Measurements from ENCODE around the gene NR6A1. TPM values are rescaled to one million over a fixed set of nuclear protein-coding genes. Genes with fewer than 3 reads are reported as not detected.

The NR6A1 gene
- total and polyA plus RNA-seq, 11 donors, result 0.65 to 5.7 (median 1.6) TPM

DNA sequence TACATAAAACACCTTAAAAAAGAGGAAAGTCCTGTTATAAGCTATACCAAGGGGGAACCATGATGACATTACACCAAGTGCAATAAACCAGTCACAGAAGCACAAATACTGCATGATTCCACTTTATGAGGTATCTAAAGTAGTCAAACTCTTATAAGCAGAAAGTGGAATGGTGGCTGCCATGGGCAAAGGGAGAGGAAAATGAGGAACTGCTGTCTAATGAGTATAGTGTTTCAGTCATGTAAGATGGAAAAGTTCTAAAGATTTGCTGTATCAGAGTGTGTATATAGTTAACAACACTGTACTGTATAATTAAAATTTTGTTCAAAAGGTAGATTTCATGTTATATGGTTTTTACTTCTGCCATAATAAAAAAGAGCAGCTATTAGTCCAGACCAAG, 229.3 kb downstream of the NR6A1 start:
- no peaks in the 10 kb centered on the region for H3K4me1 ChIP-seq

GRCh38 chr9:124537926-124538325, 233.2 kb downstream of the NR6A1 start:
- Histone ChIP-seq H3K4me3 (no peak overlapping the region), H3K27me3 (no peaks in the 10 kb centered on the region), H3K27ac (no peak overlapping the region), H3K9me3 (no peaks in the 10 kb centered on the region), H3K36me3 (peaks cover 0 to 5% (median 0%) of the 10 kb centered on the region in 9 donors), H3K4me1 (no peaks in the 10 kb centered on the region)
- WGBS, 4 donors, result 87 to 93% (median 89%) methylated on average over 8 of the region's 8 CpGs
- ATAC-seq (no peak), DNase-seq (no peak)
- intact Hi-C loops (cut with DNase I), result loop anchor here (2.0 to 10.0 kb wide), 7 partner anchors 116 to 416 kb away; partner anchors contain the start of gene PSMB7 (in 1 of the 10)
- TF ChIP-seq POLR2A (IDR thresholded peaks at IDR 0.05) (no peak), CTCF (IDR thresholded peaks at IDR 0.05) (no peak)

More for the DNA sequence above, 229.3 kb downstream of the NR6A1 start:
- H3K36me3 ChIP-seq, result peaks cover 0 to 5% (median 0%) of the 10 kb centered on the region in 9 donors
- H3K9me3 ChIP-seq, result no peaks in the 10 kb centered on the region
- no peak for TF ChIP-seq POLR2A (IDR thresholded peaks at IDR 0.05)
- no peak for TF ChIP-seq CTCF (IDR thresholded peaks at IDR 0.05)
- intact Hi-C loops (cut with DNase I), result no loop called here
- H3K27ac ChIP-seq, result no peak overlapping the region
- H3K4me3 ChIP-seq, result no peak overlapping the region
- DNase-seq, result no peak
- ATAC-seq, result no peak
- no peaks in the 10 kb centered on the region for H3K27me3 ChIP-seq

DNA sequence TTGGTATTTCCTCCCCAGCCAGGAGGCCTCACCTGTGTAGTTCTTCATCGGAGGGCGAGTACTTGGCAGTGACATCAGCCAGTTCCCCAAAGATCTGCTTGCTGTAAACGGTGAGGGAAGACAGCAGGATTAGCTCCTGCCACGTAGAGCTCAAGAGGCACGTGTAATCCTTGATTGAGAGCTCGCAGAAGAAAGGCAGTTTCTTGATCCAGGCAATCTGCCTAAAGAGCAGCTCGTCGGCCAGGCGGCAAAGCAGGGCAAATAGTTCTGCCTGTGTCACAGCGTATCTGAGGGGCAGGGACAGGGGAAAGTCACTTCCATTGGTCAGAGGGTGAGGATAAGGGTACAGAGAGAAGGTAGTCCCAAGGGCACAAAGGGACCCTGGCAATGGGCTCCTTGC, 235.3 kb downstream of the NR6A1 start:
- no peaks in the 10 kb centered on the region for H3K4me1 ChIP-seq
- intact Hi-C loops (cut with DNase I), result loop anchor here in 9 of 10 donors (1.0 to 10.0 kb wide), 8 partner anchors 114 to 414 kb away; partner anchors contain the start of gene PSMB7 (in 1 of the 9)
- H3K4me3 ChIP-seq, result no peak overlapping the region
- H3K27ac ChIP-seq, result no peak overlapping the region
- TF ChIP-seq CTCF (IDR thresholded peaks at IDR 0.05) (no peak), POLR2A (IDR thresholded peaks at IDR 0.05) (no peak)
- no peaks in the 10 kb centered on the region for H3K9me3 ChIP-seq
- WGBS, 4 donors, result 85 to 88% (median 86%) methylated on average over 10 of the region's 10 CpGs
- H3K36me3 ChIP-seq, result peaks cover 0 to 8% (median 0%) of the 10 kb centered on the region in 9 donors
- ATAC-seq (no peak), DNase-seq (no peak)
- no peaks in the 10 kb centered on the region for H3K27me3 ChIP-seq

DNA sequence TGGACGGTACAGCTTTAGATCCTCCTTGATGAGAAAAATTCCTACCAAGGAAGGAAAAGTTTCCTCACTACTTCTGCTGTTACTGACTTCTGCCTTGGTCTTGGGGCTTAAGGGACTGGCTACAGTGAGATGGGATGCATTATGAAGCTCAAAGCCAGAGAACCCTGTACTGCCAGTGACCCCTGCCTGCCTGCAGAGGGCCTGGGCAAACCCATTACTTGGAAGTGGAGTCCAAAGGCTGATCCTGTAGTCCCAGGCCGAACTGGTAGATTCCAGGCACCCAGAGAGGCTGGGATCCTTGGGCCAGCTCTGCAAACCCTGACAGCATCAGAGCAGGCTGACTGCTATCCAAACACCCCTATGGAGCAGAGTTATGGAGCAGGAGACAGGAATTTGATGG, 238.2 kb downstream of the NR6A1 start:
- Histone ChIP-seq H3K27me3 (no peaks in the 10 kb centered on the region), H3K36me3 (peaks cover 0 to 6% (median 0%) of the 10 kb centered on the region in 9 donors), H3K4me1 (no peaks in the 10 kb centered on the region), H3K9me3 (no peaks in the 10 kb centered on the region), H3K4me3 (no peak overlapping the region), H3K27ac (no peak overlapping the region)
- no peak for ATAC-seq
- DNase-seq, result no peak
- TF ChIP-seq CTCF (IDR thresholded peaks at IDR 0.05), result no peak
- no peak for TF ChIP-seq POLR2A (IDR thresholded peaks at IDR 0.05)
- intact Hi-C loops (cut with DNase I), result loop anchor here in 4 of 10 donors (10.0 kb wide), 1 partner anchor 408 kb away; no protein-coding TSS in a partner anchor
- WGBS, 4 donors, result 90 to 96% (median 92%) methylated on average over 2 of the region's 2 CpGs
